Activated CD4-positive, alpha-beta T cell treated with anti-CD3 and anti-CD28 coated beads, Interleukin-10, Interleukin-2, amounts not matched to agents 100 ng/mL and 50 ng/mL, durations not matched to agents 16 hours and 8 hours (primary cell): ENCODE results near the gene TBC1D22B.
"Not testable (repeated sequence)": the region's sequence is repeated elsewhere in the genome, so short reads cannot be mapped to it uniquely, and the experiment has no call there.

Experiments used
- DNase-seq: peaks from one replicate; pipeline ENCODE4 v3.0.0-alpha.2; 2020

TBC1D22B gene

GRCh38 chr6:37324131-37325033 is 66.8 kb downstream of the TBC1D22B start:
- DNase-seq: peak; percentile 73

DNA sequence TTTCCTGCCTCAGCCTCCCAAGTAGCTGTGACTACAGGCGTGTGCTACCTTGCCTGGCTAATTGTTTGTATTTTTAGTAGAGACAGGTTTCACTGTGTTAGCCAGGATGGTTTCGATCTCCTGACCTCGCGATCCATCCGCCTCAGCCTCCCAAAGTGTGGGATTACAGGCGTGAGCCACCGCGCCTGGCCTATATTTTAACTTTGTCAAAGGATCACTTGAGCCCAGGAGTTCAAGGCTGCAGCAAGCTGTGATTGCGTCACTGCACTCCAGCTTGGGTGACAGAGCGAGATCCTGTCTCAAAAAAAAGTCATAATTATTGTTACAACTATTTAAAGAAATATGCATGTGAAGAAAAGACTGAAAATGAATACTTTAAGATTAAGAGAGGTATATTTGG is 72.8 kb downstream of the TBC1D22B start:
- DNase-seq: not testable (repeated sequence)

DNA sequence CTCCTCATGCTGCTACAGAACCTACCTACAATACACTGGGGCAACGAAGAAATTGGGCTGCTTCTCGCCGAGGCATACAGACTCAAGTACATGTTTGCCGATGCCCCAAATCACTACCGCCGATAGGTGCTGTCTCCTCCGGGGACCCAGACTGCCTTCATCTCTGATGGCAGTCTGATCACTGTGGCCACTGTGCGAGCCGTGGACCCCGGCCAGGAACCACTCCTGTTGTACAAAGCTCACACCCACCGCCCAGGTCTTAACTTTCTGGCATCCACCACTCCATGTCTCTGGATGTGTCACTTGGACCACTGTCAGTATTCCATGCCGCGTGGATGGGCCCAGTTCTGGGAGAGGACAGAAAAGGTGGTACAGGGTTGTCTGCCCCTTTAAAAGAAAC is 73.5 kb downstream of the TBC1D22B start:
- DNase-seq: no peak

GRCh38 chr6:37332894-37333293 is 75.3 kb downstream of the TBC1D22B start:
- DNase-seq: peak; percentile 40

GRCh38 chr6:37334047-37334446 is 76.5 kb downstream of the TBC1D22B start:
- DNase-seq: no peak

DNA sequence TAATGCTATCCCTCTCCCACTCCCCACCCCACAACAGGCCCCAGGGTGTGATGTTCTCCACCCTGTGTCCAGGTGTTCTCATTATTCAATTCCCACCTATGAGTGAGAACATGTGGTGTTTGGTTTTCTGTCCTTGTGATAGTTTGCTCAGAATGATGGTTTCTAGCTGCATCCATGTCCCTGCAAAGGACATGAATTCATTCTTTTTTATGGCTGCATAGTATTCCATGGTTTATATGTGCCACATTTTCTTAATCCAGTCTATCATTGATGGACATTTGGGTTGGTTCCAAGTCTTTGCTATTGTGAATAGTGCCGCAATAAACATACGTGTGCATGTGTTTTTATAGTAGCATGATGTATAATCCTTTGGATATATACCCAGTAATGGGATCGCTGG is 80.7 kb downstream of the TBC1D22B start:
- DNase-seq: not testable (repeated sequence)

DNA sequence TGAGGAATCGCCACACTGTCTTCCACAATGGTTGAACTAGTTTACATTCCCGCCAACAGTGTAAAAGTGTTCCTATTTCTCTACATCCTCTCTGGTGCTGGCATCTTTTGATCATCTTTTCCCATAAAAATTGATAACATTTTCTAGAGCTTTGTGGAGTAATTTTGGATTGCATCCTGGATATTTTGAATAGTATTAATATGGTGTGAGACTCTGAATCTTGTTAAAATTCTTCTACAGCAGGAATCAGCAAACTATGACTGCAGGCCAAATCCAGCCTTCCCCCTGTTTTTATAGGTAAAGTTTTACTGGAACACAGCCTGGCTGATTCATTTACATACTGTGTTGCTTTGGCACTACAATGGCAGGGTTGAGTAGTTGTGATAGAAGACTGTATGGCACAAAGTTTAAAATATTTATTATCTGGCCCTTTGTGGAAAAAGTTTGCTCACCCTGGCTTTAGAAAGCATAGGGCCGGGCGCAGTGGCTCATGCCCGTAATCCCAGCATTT is 81.2 kb downstream of the TBC1D22B start:
- no peak for DNase-seq

DNA sequence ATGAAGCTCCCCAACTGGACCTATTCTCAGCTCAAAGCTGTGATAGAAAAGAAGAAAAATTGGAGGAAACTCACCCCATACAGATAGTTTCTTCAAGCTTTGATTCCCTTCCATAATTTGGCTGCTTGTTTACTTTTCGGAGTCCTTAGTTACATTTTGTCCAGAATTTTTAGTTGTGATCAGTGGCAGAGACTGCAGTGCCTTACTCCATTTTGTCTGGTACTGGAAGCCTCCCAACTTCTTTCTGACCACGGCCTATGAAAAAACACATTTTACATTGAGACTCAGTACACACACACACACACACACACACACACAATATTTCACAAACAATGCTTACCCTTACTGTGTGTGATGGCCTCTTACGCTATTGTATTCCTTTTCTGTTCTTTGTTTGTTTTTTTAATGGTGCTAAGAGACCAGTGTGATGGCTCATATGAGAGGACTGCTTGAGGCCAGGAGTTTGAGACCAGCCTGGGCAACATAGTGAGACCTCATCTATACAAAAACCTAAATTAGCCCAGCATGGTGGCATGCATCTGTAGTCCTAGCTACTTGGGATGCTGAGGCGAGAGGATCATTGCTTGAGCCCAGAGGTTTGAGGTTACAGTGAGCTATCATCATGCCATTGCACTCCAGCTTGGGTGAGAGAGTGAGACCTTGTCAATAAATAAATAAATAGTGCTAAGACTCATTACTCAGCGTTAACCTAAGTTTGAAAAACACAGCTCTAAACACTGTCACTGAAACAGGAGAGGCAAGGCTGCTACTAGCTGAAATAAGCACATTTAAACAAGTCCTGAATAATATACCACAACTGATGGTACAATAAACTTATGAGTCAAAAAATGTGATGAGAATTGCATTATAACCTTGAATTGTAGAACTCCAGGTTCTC is 82.4 kb downstream of the TBC1D22B start:
- DNase-seq: no peak

GRCh38 chr6:37340639-37340943 is 83.0 kb downstream of the TBC1D22B start:
- no peak for DNase-seq

DNA sequence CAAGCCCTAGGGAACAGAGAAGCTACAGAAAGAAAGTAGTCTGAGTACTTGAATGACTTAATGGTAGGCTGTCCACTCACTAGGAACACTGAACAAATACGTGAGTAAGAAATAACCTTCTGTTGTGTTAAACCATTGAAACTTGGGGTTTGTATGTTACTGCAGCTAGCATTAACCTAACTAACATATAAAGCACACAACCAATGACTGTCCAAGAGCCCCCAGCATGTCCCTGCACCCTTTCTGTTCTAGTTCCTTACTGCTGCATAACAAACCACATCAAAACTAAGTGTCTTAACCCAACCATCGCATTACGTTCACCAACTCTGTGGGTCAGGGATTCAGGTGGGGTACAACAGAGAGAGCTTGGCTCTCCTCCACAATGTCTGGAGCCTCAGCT is 85.7 kb downstream of the TBC1D22B start:
- DNase-seq: no peak

- no peak for DNase-seq
These were observed 86.7 kb downstream of the TBC1D22B start for GRCh38 chr6:37344308-37344707.

GRCh38 chr6:37345804-37346203 is 88.2 kb downstream of the TBC1D22B start:
- not testable (repeated sequence) for DNase-seq

GRCh38 chr6:37347177-37347576 is 89.6 kb downstream of the TBC1D22B start:
- DNase-seq: no peak

- no peak for DNase-seq
These were observed 90.1 kb downstream of the TBC1D22B start for GRCh38 chr6:37347670-37348111.

- DNase-seq: no peak
These were observed 93.5 kb downstream of the TBC1D22B start for GRCh38 chr6:37351027-37351426.

DNA sequence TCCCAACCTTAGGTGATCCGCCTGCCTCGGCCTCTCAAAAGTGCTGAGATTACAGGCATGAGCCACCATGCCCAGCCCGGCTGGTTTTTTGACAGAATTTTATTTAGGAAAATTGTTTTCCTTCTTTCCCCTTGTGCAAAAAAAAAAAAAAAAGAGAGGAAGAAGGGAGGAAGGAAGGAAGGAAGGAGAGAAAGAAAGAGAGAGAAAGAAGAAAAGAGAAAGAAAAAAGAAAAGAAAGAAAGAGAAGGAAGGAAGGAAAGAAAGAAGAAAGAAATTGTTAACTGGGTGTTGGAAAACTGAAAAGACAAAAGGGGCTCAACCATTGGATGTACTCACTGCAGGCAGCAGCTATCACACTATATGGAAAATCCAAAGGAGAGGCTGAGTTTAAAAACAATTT is 94.8 kb downstream of the TBC1D22B start:
- DNase-seq: no peak

DNA sequence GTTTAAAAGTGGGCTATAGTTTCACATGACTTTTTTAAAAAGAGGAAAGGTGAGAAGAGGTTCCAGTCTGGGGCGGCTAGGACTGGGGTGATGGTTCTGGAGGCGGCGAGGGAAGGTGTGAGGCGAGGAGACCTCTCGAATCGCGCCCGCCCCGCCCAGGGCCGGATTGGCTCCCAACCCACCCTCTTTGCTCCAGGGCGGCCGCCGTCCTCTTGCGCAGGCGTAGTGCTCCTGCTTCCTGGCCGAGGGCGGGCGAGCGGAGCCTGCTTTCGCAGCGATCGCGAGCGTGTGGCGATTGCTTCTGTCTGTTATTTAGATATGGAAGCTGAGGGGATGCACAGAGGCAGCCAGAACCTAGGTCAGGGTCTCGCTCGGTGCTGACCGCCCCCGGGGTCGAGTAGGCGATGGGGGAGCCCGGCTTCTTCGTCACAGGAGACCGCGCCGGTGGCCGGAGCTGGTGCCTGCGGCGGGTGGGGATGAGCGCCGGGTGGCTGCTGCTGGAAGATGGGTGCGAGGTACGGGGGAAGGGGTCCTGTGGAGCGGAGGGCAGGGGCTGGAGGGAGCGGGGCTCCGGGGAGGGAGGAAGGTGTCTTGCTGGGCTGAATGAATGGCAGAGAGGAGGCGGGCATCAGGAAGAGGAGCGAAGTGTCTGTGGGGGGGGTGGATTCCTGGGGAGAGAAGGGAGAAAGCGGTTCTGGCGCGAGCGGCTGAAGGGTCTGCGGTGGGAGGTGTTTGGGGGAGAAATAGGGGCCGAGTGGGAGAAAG is 96.4 kb downstream of the TBC1D22B start, which contains the start of gene RNF8:
Gene RNF8, plus strand, starts transcription at position 223 of the 765 bp plus-strand sequence. Its CDS starts 182 bp downstream, at position 405.
- DNase-seq: peak; percentile 97

DNA sequence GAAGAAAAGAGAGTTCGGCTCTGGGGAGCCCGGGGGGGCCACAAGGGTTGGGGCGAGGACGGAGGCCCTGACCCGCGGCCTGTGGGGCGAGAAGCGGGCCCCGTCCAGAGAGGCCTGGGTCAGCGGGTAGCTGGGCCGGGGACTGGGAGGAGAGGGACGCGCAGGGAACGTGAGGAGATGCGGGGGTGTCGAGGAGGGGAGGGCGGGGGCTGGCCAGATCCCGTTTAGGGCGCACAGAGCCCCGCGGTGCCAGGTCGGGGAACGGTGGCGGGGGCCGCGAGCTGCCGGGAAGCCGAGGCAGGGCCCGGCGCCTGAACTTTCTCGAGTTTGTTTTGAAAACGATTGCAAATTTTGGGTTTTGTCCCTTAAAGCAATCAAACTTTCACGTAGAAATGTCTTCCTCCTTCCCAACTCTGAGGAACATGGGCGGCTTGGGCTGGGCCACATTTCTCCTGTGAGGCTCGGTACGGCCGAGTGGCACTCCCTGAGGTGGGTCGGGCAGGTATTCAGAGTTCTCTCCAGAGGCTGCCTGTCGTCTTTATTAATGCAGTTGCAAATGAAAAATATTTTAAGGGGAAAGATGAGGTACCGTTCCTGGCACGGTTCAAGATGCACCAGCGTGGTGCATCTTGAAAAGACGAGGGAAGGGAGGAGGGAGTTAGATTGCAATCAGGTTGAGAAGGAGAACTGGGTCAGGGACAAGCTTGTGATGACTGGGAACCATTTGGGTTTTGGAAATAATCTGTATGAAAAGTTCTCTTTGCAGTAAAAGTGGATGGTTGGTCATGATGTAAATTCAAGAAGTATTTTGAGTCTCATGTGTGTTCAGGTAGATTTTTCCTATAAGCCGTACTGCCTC is 97.2 kb downstream of the TBC1D22B start:
- DNase-seq: peak; percentile 18

DNA sequence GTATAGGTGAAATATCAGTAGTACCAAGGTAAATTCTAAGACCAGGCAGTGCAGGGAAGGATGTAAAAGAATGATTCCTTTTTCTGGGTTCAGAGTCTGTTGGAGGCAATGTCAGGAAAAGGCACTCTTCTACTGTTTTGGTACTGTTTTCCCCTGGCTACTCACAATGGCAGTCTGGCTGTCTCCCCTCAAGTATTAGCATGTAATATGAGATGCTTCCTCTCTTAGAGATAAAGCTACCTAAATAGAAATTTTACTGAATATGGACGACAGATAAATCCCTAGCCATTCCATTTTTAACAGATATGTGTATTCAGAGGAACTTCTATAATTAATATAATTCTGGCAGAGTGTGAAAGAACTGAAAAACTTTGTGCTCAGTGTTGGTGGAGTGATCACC is 99.7 kb downstream of the TBC1D22B start:
- DNase-seq: no peak

DNA sequence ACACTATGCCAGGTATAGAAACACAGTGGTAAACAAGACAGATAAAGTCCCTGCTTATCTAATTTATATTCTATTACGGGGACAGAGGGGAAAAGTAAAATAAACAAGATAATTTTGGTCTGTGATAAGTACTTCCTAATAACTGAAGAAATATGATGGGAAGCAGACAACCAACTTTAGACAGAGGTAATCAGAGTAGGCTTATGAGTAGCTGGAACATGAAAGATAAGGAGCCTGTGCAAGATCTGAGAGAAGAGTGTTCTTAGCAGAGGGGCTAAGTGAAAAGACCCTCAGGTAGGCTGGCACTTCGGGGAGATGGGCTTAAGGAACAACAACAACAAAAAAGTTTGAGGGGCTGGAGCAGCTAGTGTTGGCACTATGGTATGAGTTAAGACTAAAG is 100.3 kb downstream of the TBC1D22B start:
- no peak for DNase-seq

- no peak for DNase-seq
These were observed 101.5 kb downstream of the TBC1D22B start for GRCh38 chr6:37359039-37359438.
